ENCODE results near the gene TNFAIP2. TPM values are rescaled to one million over a fixed set of nuclear protein-coding genes. Genes with fewer than 3 reads are reported as not detected.
"Not testable (repeated sequence)": the region's sequence is repeated elsewhere in the genome, so short reads cannot be mapped to it uniquely, and the experiment has no call there.

The TNFAIP2 gene
- total and polyA plus RNA-seq, 12 donors, result 5.2 to 615 (median 115) TPM

GRCh38 chr14:103118663-103119404 is 4.4 kb upstream of the TNFAIP2 start:
- H3K4me3 ChIP-seq, result no peak overlapping the region
- no peaks in the 10 kb centered on the region for H3K9me3 ChIP-seq (replicated peaks in 1 of 3)
- H3K27me3 ChIP-seq, result no peaks in the 10 kb centered on the region
- 67 to 73% (median 69%) methylated on average over 7 to 9 of the region's 9 CpGs for WGBS, 4 donors
- no peaks in the 10 kb centered on the region for H3K36me3 ChIP-seq (replicated peaks in 1 of 2)
- TF ChIP-seq POLR2A (IDR thresholded peaks at IDR 0.05), result no peak
- TF ChIP-seq, protein P1, sequence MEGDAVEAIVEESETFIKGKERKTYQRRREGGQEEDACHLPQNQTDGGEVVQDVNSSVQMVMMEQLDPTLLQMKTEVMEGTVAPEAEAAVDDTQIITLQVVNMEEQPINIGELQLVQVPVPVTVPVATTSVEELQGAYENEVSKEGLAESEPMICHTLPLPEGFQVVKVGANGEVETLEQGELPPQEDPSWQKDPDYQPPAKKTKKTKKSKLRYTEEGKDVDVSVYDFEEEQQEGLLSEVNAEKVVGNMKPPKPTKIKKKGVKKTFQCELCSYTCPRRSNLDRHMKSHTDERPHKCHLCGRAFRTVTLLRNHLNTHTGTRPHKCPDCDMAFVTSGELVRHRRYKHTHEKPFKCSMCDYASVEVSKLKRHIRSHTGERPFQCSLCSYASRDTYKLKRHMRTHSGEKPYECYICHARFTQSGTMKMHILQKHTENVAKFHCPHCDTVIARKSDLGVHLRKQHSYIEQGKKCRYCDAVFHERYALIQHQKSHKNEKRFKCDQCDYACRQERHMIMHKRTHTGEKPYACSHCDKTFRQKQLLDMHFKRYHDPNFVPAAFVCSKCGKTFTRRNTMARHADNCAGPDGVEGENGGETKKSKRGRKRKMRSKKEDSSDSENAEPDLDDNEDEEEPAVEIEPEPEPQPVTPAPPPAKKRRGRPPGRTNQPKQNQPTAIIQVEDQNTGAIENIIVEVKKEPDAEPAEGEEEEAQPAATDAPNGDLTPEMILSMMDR (IDR thresholded peaks at IDR 0.05), result no peak
- DNase-seq, result peak; percentile 64 to 87 (median 76)
- peak overlapping the region; percentile 41 to 98 (median 68) for H3K27ac ChIP-seq
- intact Hi-C loops (cut with DNase I), result no loop called here
- peaks cover 11 to 36% of the 10 kb centered on the region in 2 donors for H3K4me1 ChIP-seq (replicated peaks in 1 of 2)

DNA sequence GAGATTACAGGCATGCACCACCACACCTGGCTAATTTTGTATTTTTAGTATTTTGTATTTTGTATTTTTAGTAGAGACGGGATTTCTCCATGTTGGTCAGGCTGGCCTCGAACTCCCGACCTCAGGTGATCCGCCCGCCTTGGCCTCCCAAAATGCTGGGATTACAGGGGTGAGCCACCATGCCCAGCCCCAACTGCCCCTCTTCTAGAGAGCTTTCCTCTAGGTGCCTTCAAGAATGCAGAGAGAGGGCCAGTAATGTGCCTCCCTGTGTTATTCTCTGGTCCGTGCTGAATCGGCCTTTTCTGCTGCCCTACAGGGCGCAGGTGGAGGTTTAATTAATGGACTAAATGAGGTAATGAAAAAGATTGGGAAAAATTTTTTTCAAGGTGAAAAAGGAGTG is 3.7 kb upstream of the TNFAIP2 start:
- H3K9me3 ChIP-seq (replicated peaks in 1 of 3); H3K27me3 ChIP-seq; H3K4me3 ChIP-seq; H3K36me3 ChIP-seq (replicated peaks in 1 of 2); DNase-seq; intact Hi-C loops (cut with DNase I): not testable (repeated sequence)
- WGBS, 4 donors, result 83 to 91% (median 87%) methylated on average over 8 of the region's 8 CpGs
- H3K27ac ChIP-seq, result peak overlapping the region in 2 of 5 donors; percentile 87 to 98
- peaks cover 11 to 41% of the 10 kb centered on the region in 2 donors for H3K4me1 ChIP-seq (replicated peaks in 1 of 2)

DNA sequence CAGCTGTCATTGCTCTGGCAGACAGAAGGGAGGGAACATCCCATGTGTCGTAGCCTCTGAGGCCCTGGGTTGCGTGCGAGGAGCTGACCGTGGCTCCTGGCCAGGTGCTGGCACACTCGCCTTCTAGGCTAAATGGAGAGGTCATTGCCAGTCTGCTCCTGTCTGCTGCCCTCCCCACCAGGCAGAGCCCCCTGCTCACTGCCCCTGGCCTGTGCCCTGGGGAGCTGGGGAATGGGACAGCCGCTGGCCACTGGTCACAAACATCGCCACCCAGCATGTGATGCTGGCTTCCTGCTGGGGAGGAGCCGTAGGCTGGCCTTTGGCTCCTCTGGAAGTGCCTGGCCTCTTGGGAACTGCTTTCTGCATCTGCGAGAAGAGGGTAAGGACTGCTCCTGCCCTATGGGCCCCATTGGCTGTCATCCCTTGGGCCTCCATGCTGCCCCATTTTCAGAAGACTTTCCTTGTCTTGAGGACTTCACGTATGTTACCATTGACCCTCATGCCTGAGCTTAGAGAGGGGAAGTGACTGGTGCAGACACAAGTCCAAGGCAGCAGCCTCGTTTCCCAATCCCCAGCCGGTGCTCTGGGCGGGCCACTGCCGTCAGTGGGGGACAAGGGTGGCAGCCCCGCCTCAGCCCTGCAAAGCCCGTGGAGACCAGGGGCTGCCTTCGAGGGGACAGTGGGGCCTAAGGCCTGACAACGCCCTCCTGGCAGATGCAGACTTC is 2.0 kb upstream of the TNFAIP2 start:
- Histone ChIP-seq H3K4me1 (replicated peaks in 1 of 2) (peaks cover 11 to 56% of the 10 kb centered on the region in 2 donors), H3K4me3 (peak overlapping the region in 1 of 4 donors; percentile 89), H3K27me3 (no peaks in the 10 kb centered on the region), H3K9me3 (replicated peaks in 1 of 3) (no peaks in the 10 kb centered on the region), H3K27ac (peak overlapping the region; percentile 71 to 98 (median 87)), H3K36me3 (replicated peaks in 1 of 2) (no peaks in the 10 kb centered on the region)
- DNase-seq, result peak; percentile 48 to 84 (median 66)
- 19 to 39% (median 32%) methylated on average over 15 to 18 of the region's 18 CpGs for WGBS, 4 donors
- intact Hi-C loops (cut with DNase I), result no loop called here
- TF ChIP-seq POLR2A (IDR thresholded peaks at IDR 0.05), result no peak
- TF ChIP-seq, protein P1 (IDR thresholded peaks at IDR 0.05), result no peak

DNA sequence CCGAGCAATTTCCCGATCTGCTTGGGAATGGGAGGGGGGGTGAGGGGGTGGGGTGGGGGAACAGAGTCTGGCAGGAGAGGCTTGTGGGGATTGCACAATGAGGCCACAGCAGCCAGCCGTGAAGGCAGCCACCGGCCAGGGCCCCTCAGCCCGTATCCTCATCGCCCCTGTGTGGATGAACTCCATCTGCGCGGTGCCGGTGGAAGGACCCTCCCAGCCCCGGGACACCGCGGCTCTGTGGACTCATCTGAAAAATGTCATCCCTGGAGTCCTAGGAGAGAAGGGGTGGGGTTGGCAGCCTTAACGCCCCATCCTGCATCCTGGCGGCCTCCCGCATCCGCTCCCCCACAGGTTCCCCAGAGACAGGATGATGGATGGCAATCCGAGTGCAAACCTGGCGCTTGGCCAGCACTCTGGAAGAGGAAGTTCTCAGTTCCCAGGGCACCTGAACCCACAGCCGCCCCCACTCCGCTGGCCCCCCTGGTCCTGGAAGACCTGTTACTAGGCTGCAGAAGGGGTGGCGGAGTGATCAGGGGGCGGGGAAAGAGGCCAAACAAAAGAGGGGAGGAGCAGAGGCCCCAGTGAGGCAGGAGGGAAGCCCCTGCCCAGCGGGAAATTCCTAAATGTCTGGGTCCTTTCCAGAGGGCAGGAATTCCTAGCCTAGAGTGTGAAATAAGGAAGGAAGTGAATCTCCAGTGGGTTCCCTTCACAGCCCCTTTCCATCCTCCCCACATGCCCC is 1.2 kb upstream of the TNFAIP2 start:
- Histone ChIP-seq H3K4me1 (replicated peaks in 1 of 2) (peaks cover 16 to 61% of the 10 kb centered on the region in 2 donors), H3K9me3 (replicated peaks in 1 of 3) (no peaks in the 10 kb centered on the region), H3K36me3 (replicated peaks in 1 of 2) (no peaks in the 10 kb centered on the region), H3K4me3 (peak overlapping the region in 1 of 4 donors; percentile 89), H3K27ac (peak overlapping the region; percentile 77 to 98 (median 87)), H3K27me3 (no peaks in the 10 kb centered on the region)
- intact Hi-C loops (cut with DNase I), result no loop called here
- 16 to 26% (median 20%) methylated on average over 14 to 23 of the region's 23 CpGs for WGBS, 4 donors
- peak; percentile 72 to 94 (median 82) for DNase-seq
- no peak for TF ChIP-seq POLR2A (IDR thresholded peaks at IDR 0.05)
- TF ChIP-seq, protein P1 (IDR thresholded peaks at IDR 0.05), result no peak
